ENCODE measurements around the gene SYNE1. TPM values are rescaled to one million over a fixed set of nuclear protein-coding genes. Genes with fewer than 3 reads are reported as not detected.
A peak's percentile ranks its signal among the peaks of the same experiment; 100 is the strongest.

Gene SYNE1
- total and polyA plus RNA-seq, 4 donors, result 10.2 to 105 (median 24.5) TPM

- Histone ChIP-seq H3K27me3 (ENCODE audit: control insufficient read depth in 4 of 4, insufficient read depth in 4 of 4, low read length in 3 of 4) (no peaks in the 10 kb centered on the region), H3K36me3 (ENCODE audit: control insufficient read depth in 4 of 4, insufficient read depth in 3 of 4, low read depth in 1 of 4, low read length in 3 of 4) (no peaks in the 10 kb centered on the region), H3K27ac (ENCODE audit: low read depth in 1 of 2, low read length in 2 of 2) (peak overlapping the region in 1 of 2 donors; percentile 29), H3K9me3 (ENCODE audit: control insufficient read depth in 4 of 4, low read length in 3 of 4) (no peaks in the 10 kb centered on the region), H3K9ac (ENCODE audit: low read depth in 1 of 2, low read length in 2 of 2) (no peak overlapping the region), H3K4me1 (ENCODE audit: control insufficient read depth in 4 of 4, insufficient read depth in 4 of 4, low read length in 3 of 4) (peaks cover 0 to 10% (median 10%) of the 10 kb centered on the region in 4 donors), H3K4me3 (ENCODE audit: low read depth in 1 of 3, low read length in 3 of 3) (no peak overlapping the region)
- no peak for DNase-seq (ENCODE audit: low spot score)
- TF ChIP-seq FOXA1 (IDR thresholded peaks at IDR 0.05), result no peak
- TF ChIP-seq MAX (IDR thresholded peaks at IDR 0.05), result peak; percentile 8
- WGBS, result 82% methylated on average over 7 of the region's 7 CpGs
Observed at GRCh38 chr6:152316024-152316423, 321.1 kb downstream of the SYNE1 start.

- H3K36me3 ChIP-seq (ENCODE audit: control insufficient read depth in 4 of 4, insufficient read depth in 3 of 4, low read depth in 1 of 4, low read length in 3 of 4), result peaks cover 0 to 2% (median 0%) of the 10 kb centered on the region in 4 donors
- H3K4me3 ChIP-seq (ENCODE audit: low read depth in 1 of 3, low read length in 3 of 3), result no peak overlapping the region
- no peak overlapping the region for H3K9ac ChIP-seq (ENCODE audit: low read depth in 1 of 2, low read length in 2 of 2)
- no peaks in the 10 kb centered on the region for H3K9me3 ChIP-seq (ENCODE audit: control insufficient read depth in 4 of 4, low read length in 3 of 4)
- DNase-seq (ENCODE audit: low spot score), result no peak
- TF ChIP-seq, protein P1, sequence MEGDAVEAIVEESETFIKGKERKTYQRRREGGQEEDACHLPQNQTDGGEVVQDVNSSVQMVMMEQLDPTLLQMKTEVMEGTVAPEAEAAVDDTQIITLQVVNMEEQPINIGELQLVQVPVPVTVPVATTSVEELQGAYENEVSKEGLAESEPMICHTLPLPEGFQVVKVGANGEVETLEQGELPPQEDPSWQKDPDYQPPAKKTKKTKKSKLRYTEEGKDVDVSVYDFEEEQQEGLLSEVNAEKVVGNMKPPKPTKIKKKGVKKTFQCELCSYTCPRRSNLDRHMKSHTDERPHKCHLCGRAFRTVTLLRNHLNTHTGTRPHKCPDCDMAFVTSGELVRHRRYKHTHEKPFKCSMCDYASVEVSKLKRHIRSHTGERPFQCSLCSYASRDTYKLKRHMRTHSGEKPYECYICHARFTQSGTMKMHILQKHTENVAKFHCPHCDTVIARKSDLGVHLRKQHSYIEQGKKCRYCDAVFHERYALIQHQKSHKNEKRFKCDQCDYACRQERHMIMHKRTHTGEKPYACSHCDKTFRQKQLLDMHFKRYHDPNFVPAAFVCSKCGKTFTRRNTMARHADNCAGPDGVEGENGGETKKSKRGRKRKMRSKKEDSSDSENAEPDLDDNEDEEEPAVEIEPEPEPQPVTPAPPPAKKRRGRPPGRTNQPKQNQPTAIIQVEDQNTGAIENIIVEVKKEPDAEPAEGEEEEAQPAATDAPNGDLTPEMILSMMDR (IDR thresholded peaks at IDR 0.05; ENCODE audit: low read depth, low read length, missing input control), result peak; percentile 10
- no peak for TF ChIP-seq TAF1 (conservative IDR thresholded peaks at IDR 0.05)
- no peak for TF ChIP-seq MAX (IDR thresholded peaks at IDR 0.05)
- TF ChIP-seq HNF4G (IDR thresholded peaks at IDR 0.05), result peak; percentile 78
- TF ChIP-seq JUND (IDR thresholded peaks at IDR 0.05), result peak in 1 of 2 donors; percentile 28
- TF ChIP-seq GABPA (IDR thresholded peaks at IDR 0.05 in 1 of 2, conservative IDR thresholded peaks at IDR 0.05 in 1 of 2), result no peak
- no peak for TF ChIP-seq ATF3 (IDR thresholded peaks at IDR 0.05)
- no peak for TF ChIP-seq NR2F2 (IDR thresholded peaks at IDR 0.05)
- no peak for TF ChIP-seq FOXA1 (IDR thresholded peaks at IDR 0.05)
- no peak for TF ChIP-seq EGR1 (IDR thresholded peaks at IDR 0.05; ENCODE audit: low read depth in 2 of 2)
- TF ChIP-seq, protein P2, sequence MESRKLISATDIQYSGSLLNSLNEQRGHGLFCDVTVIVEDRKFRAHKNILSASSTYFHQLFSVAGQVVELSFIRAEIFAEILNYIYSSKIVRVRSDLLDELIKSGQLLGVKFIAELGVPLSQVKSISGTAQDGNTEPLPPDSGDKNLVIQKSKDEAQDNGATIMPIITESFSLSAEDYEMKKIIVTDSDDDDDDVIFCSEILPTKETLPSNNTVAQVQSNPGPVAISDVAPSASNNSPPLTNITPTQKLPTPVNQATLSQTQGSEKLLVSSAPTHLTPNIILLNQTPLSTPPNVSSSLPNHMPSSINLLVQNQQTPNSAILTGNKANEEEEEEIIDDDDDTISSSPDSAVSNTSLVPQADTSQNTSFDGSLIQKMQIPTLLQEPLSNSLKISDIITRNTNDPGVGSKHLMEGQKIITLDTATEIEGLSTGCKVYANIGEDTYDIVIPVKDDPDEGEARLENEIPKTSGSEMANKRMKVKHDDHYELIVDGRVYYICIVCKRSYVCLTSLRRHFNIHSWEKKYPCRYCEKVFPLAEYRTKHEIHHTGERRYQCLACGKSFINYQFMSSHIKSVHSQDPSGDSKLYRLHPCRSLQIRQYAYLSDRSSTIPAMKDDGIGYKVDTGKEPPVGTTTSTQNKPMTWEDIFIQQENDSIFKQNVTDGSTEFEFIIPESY (IDR thresholded peaks at IDR 0.05), result no peak
- TF ChIP-seq SP1 (IDR thresholded peaks at IDR 0.05), result peak; percentile 93
- TF ChIP-seq FOXA2 (IDR thresholded peaks at IDR 0.05), result no peak
- TF ChIP-seq, protein P3, sequence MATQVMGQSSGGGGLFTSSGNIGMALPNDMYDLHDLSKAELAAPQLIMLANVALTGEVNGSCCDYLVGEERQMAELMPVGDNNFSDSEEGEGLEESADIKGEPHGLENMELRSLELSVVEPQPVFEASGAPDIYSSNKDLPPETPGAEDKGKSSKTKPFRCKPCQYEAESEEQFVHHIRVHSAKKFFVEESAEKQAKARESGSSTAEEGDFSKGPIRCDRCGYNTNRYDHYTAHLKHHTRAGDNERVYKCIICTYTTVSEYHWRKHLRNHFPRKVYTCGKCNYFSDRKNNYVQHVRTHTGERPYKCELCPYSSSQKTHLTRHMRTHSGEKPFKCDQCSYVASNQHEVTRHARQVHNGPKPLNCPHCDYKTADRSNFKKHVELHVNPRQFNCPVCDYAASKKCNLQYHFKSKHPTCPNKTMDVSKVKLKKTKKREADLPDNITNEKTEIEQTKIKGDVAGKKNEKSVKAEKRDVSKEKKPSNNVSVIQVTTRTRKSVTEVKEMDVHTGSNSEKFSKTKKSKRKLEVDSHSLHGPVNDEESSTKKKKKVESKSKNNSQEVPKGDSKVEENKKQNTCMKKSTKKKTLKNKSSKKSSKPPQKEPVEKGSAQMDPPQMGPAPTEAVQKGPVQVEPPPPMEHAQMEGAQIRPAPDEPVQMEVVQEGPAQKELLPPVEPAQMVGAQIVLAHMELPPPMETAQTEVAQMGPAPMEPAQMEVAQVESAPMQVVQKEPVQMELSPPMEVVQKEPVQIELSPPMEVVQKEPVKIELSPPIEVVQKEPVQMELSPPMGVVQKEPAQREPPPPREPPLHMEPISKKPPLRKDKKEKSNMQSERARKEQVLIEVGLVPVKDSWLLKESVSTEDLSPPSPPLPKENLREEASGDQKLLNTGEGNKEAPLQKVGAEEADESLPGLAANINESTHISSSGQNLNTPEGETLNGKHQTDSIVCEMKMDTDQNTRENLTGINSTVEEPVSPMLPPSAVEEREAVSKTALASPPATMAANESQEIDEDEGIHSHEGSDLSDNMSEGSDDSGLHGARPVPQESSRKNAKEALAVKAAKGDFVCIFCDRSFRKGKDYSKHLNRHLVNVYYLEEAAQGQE (IDR thresholded peaks at IDR 0.05), result no peak
- TF ChIP-seq RXRA (IDR thresholded peaks at IDR 0.05), result peak; percentile 25 to 77
- TF ChIP-seq YY1 (IDR thresholded peaks at IDR 0.05), result no peak
- peak; percentile 69 to 92 for TF ChIP-seq HNF4A (conservative IDR thresholded peaks at IDR 0.05)
- peak in 1 of 2 donors; percentile 27 for TF ChIP-seq RAD21 (IDR thresholded peaks at IDR 0.05)
- 38% methylated on average over 5 of the region's 5 CpGs for WGBS
- H3K27ac ChIP-seq (ENCODE audit: low read depth in 1 of 2, low read length in 2 of 2), result peak overlapping the region; percentile 23 to 40
- H3K4me1 ChIP-seq (ENCODE audit: control insufficient read depth in 4 of 4, insufficient read depth in 4 of 4, low read length in 3 of 4), result peaks cover 0 to 10% (median 10%) of the 10 kb centered on the region in 4 donors
- no peaks in the 10 kb centered on the region for H3K27me3 ChIP-seq (ENCODE audit: control insufficient read depth in 4 of 4, insufficient read depth in 4 of 4, low read length in 3 of 4)
Observed at GRCh38 chr6:152314483-152314832, 322.7 kb downstream of the SYNE1 start.
